SU-DHL-6 (cell line): ENCODE measurements around the gene HPS6.

Source experiments
- CTCF ChIP-seq: fragments of 200-600 bp; sonication (generic); IDR thresholded peaks from one replicate; pipeline ENCODE4 v1.5.1; 2017; ENCODE audit warnings: antibody characterized with exemption, mild to moderate bottlenecking, low read length, moderate library complexity; ENCODE audit not compliant: insufficient read depth, poor library complexity, severe bottlenecking
- EZH2phosphoT487 ChIP-seq: fragments of 200-600 bp; sonication (generic), shearing (Covaris generic); conservative IDR thresholded peaks from 2 replicates; pipeline ENCODE4 v1.6.1; 2018; ENCODE audit warnings: mild to moderate bottlenecking, antibody characterized with exemption, low read length, moderate library complexity, mixed read lengths

DNA sequence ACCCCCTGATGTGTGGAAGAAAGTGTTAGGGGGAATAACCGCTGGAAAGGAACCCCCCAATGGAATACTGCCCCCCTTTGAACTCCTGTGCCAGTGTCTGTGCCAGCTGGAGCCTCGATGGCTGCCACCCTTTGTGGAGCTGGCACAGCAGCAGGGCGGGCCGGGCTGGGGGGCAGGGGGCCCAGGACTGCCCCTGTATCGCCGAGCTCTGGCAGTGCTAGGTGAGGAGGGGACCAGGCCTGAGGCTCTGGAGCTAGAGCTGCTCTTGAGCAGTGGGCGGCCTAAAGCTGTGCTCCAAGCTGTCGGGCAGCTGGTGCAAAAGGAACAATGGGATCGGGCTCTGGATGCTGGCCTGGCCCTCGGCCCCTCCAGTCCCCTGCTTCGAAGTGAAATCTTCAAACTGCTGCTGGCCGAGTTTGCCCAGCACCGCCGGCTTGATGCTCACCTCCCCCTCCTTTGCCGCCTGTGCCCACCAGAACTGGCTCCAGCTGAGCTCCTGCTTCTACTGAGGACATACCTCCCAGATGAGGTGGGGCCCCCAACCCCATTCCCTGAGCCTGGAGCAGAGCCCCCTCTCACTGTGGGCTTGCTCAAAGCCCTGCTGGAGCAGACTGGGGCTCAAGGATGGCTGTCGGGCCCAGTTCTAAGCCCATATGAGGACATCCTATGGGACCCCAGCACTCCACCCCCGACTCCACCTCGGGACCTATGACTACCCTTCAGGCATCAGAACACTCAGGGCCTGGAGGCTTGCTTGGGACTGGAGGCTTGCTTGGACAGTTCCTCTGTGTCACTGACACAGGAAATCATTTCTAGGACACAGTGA lies 2.2 kb downstream of the HPS6 start:
- TF ChIP-seq CTCF (no peak), EZH2phosphoT487 (no peak)
